GM18526 (cell line): ENCODE data around the gene ABCB8.

Experiments
- POLR2A ChIP-seq: IDR thresholded peaks from 3 replicates; pipeline ENCODE4 v1.6.1; 2011; ENCODE audit not compliant: insufficient read length; ENCODE audit errors: extremely low read depth

ABCB8 gene

GRCh38 chr7:151028131-151028947, at the start of gene ABCB8:
TSS of gene ABCB8 (plus strand) at chr7:151028450. CDS start at chr7:151028516, 66 bp downstream.
- peak; percentile 51 for TF ChIP-seq POLR2A

- TF ChIP-seq POLR2A = no peak
These were observed 48.4 kb upstream of the ABCB8 start for GRCh38 chr7:150979713-150980390.

GRCh38 chr7:150980663-150981062, 47.6 kb upstream of the ABCB8 start:
- TF ChIP-seq POLR2A = no peak

- TF ChIP-seq POLR2A = no peak
These were observed 46.6 kb upstream of the ABCB8 start for GRCh38 chr7:150981644-150982043.

GRCh38 chr7:150982351-150982750, 45.9 kb upstream of the ABCB8 start:
- no peak for TF ChIP-seq POLR2A

- TF ChIP-seq POLR2A = no peak
These were observed 44.3 kb upstream of the ABCB8 start for GRCh38 chr7:150983893-150984368.

GRCh38 chr7:150986099-150986512, 42.1 kb upstream of the ABCB8 start:
- TF ChIP-seq POLR2A = no peak

- TF ChIP-seq POLR2A = no peak
These were observed 41.7 kb upstream of the ABCB8 start for GRCh38 chr7:150986556-150986955.

- TF ChIP-seq POLR2A = no peak
These were observed 39.7 kb upstream of the ABCB8 start for GRCh38 chr7:150988230-150989226.

- no peak for TF ChIP-seq POLR2A
These were observed 38.8 kb upstream of the ABCB8 start for GRCh38 chr7:150989456-150989855.

- TF ChIP-seq POLR2A = no peak
These were observed 37.6 kb upstream of the ABCB8 start, which contains the start of gene NOS3 for GRCh38 chr7:150990416-150991186. TSS of gene NOS3 (plus strand) at chr7:150991017. CDS start at chr7:150993804, 2,787 bp downstream.

GRCh38 chr7:150992051-150992640, 36.1 kb upstream of the ABCB8 start:
- TF ChIP-seq POLR2A = no peak

GRCh38 chr7:150992833-150993302, 35.4 kb upstream of the ABCB8 start:
- TF ChIP-seq POLR2A = no peak

- no peak for TF ChIP-seq POLR2A
These were observed 34.7 kb upstream of the ABCB8 start for GRCh38 chr7:150993511-150993910.
